Suprapubic skin (tissue), 4 donors: ENCODE results near the gene OR1I1. TPM values are rescaled to one million over a fixed set of nuclear protein-coding genes. Genes with fewer than 3 reads are reported as not detected.

Experiments used
- DNase-seq, 2 donors: peaks; one replicate each; pipeline ENCODE4 v3.0.0-alpha.2; 2019; ENCODE audit warnings: low spot score in 2 of 2
- H3K27ac ChIP-seq: fragments of 200-600 bp; sonication (generic); one replicate; pipeline ENCODE4 v1.5.1; 2019
- H3K27me3 ChIP-seq: fragments of 200-600 bp; sonication (generic); one replicate; pipeline ENCODE4 v1.5.1; 2019
- H3K36me3 ChIP-seq: fragments of 200-600 bp; sonication (generic); one replicate; pipeline ENCODE4 v1.5.1; 2019
- H3K4me1 ChIP-seq: fragments of 200-600 bp; sonication (generic); one replicate; pipeline ENCODE4 v1.5.1; 2019
- H3K4me3 ChIP-seq: fragments of 200-600 bp; sonication (generic); one replicate; pipeline ENCODE4 v1.5.1; 2019; ENCODE audit warnings: mild to moderate bottlenecking
- H3K9me3 ChIP-seq: fragments of 200-600 bp; sonication (generic); one replicate; pipeline ENCODE4 v1.5.1; 2019
- CTCF ChIP-seq, 2 donors: fragments of 200-600 bp in 1 of 2; fragments of 450-650 bp in 1 of 2; sonication (generic) in 1 of 2; IDR thresholded peaks; one replicate each; pipeline ENCODE4 v1.5.1; 2016 to 2019; ENCODE audit warnings: antibody characterized with exemption in 2 of 2, mild to moderate bottlenecking in 1 of 2, moderate library complexity in 1 of 2
- EP300 ChIP-seq: sonication (generic); formaldehyde crosslinking; IDR thresholded peaks from one replicate; pipeline ENCODE4 v1.6.1; 2017; ENCODE audit warnings: antibody characterized with exemption
- POLR2A ChIP-seq, 2 donors: fragments of 450-650 bp; IDR thresholded peaks; one replicate each; pipeline ENCODE4 v1.6.1; 2017; ENCODE audit warnings: antibody characterized with exemption in 2 of 2, mild to moderate bottlenecking in 2 of 2, moderate library complexity in 2 of 2
- POLR2AphosphoS5 ChIP-seq, 3 donors: sonication (generic); formaldehyde crosslinking; IDR thresholded peaks; one replicate each; pipeline ENCODE4 v1.6.1; 2017; ENCODE audit warnings: antibody characterized with exemption in 3 of 3
- whole genome bisulfite sequencing: methylation state at CpG from one replicate; pipeline ENCODE4 v1.1.5; 2018; 5-methylcytosine and 5-hydroxymethylcytosine counted together
- total RNA-seq, 4 donors: library from RNA; depleted of rRNA; stranded (reverse); fragments of >200 nt; gene quantifications; one replicate each; pipeline ENCODE4 v1.1.0, GENCODE V29; 2016

Gene OR1I1
- total RNA-seq, 4 donors from 2014 or later, result not detected

- H3K27ac ChIP-seq, result no peak overlapping the region
- H3K9me3 ChIP-seq, result no peaks in the 10 kb centered on the region
- peaks cover 3% of the 10 kb centered on the region for H3K27me3 ChIP-seq
- WGBS, result 86% methylated on average over 2 of the region's 2 CpGs
- H3K4me1 ChIP-seq, result peaks cover 8% of the 10 kb centered on the region
- no peaks in the 10 kb centered on the region for H3K36me3 ChIP-seq
- H3K4me3 ChIP-seq, result no peak overlapping the region
- no peak for TF ChIP-seq CTCF (IDR thresholded peaks at IDR 0.05)
- TF ChIP-seq POLR2A (IDR thresholded peaks at IDR 0.05), result no peak
- no peak for TF ChIP-seq EP300
- TF ChIP-seq POLR2AphosphoS5 (IDR thresholded peaks at IDR 0.05), result no peak
- DNase-seq, result no peak
Observed at GRCh38 chr19:15042826-15043225, 39.2 kb upstream of the OR1I1 start.

DNA sequence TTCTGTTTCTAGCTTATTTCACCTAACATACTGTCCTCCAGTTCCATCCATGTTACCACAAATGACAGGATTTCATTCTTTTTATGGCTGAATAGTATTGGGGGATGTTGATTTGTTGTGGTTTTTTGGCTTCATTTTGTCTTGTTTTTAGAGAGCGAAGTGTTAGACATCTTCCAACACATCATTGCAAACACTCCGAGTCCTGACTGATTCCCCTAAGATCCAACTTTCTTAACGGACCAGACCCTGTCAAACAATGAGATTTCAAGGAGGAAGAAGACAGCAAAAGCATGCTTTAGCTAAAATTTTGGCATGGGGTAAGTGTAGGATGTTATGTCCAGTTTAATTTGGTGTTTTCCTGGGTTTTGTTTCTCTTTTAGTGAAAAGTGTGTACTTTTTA lies 36.5 kb upstream of the OR1I1 start:
- no peak for DNase-seq
- no peaks in the 10 kb centered on the region for H3K27me3 ChIP-seq
- no peak for TF ChIP-seq EP300
- no peak for TF ChIP-seq POLR2AphosphoS5 (IDR thresholded peaks at IDR 0.05)
- TF ChIP-seq CTCF (IDR thresholded peaks at IDR 0.05), result no peak
- TF ChIP-seq POLR2A (IDR thresholded peaks at IDR 0.05), result no peak
- peaks cover 6% of the 10 kb centered on the region for H3K4me1 ChIP-seq
- no peak overlapping the region for H3K4me3 ChIP-seq
- no peaks in the 10 kb centered on the region for H3K36me3 ChIP-seq
- 91% methylated on average over 3 of the region's 3 CpGs for WGBS
- no peak overlapping the region for H3K27ac ChIP-seq
- H3K9me3 ChIP-seq, result no peaks in the 10 kb centered on the region

GRCh38 chr19:15047680-15048079 lies 34.3 kb upstream of the OR1I1 start:
- H3K36me3 ChIP-seq, result no peaks in the 10 kb centered on the region
- H3K4me3 ChIP-seq, result no peak overlapping the region
- 69% methylated on average over 11 of the region's 11 CpGs for WGBS
- no peak overlapping the region for H3K27ac ChIP-seq
- H3K4me1 ChIP-seq, result peaks cover 6% of the 10 kb centered on the region
- H3K9me3 ChIP-seq, result no peaks in the 10 kb centered on the region
- no peaks in the 10 kb centered on the region for H3K27me3 ChIP-seq
- TF ChIP-seq POLR2A (IDR thresholded peaks at IDR 0.05) (no peak), EP300 (no peak), POLR2AphosphoS5 (IDR thresholded peaks at IDR 0.05) (no peak), CTCF (IDR thresholded peaks at IDR 0.05) (no peak)
- DNase-seq, result no peak

- no peak overlapping the region for H3K27ac ChIP-seq
- TF ChIP-seq POLR2AphosphoS5 (IDR thresholded peaks at IDR 0.05), result no peak
- TF ChIP-seq CTCF (IDR thresholded peaks at IDR 0.05), result no peak
- TF ChIP-seq EP300, result no peak
- TF ChIP-seq POLR2A (IDR thresholded peaks at IDR 0.05), result no peak
- 61% methylated on average over 5 of the region's 5 CpGs for WGBS
- DNase-seq, result no peak
- no peaks in the 10 kb centered on the region for H3K36me3 ChIP-seq
- no peaks in the 10 kb centered on the region for H3K9me3 ChIP-seq
- H3K27me3 ChIP-seq, result no peaks in the 10 kb centered on the region
- H3K4me1 ChIP-seq, result peaks cover 6% of the 10 kb centered on the region
- H3K4me3 ChIP-seq, result no peak overlapping the region
Observed at GRCh38 chr19:15048128-15048527, 33.9 kb upstream of the OR1I1 start.

GRCh38 chr19:15048885-15049541 lies 33.0 kb upstream of the OR1I1 start, which contains the start of gene CASP14:
CASP14 (plus strand) TSS chr19:15049480; CDS start chr19:15052252, 2,772 bp downstream.
- no peaks in the 10 kb centered on the region for H3K36me3 ChIP-seq
- peak within 1 kb of the TSS; percentile 15 for H3K27ac ChIP-seq
- peak within 1 kb of the TSS; percentile 30 for H3K4me3 ChIP-seq
- H3K27me3 ChIP-seq, result no peaks in the 10 kb centered on the region
- no peaks in the 10 kb centered on the region for H3K9me3 ChIP-seq
- no peak for DNase-seq
- TF ChIP-seq POLR2A (IDR thresholded peaks at IDR 0.05), result no peak
- TF ChIP-seq POLR2AphosphoS5 (IDR thresholded peaks at IDR 0.05), result no peak
- H3K4me1 ChIP-seq, result peaks cover 6% of the 10 kb centered on the region
- 71% methylated on average over 11 of the region's 11 CpGs for WGBS
